HEK293 (cell line): ENCODE results near the gene ZSCAN12.

Source experiments
- CTCF ChIA-PET: fragments of 350-600 bp; formaldehyde crosslinking; extraction: SDS; loops from one replicate; lab custom pipeline; 2021; ENCODE audit warnings: antibody characterized with exemption; lab: Yijun Ruan, JAX
- POLR2A ChIA-PET: fragments of 300-600 bp; formaldehyde crosslinking; extraction: SDS; loops from one replicate; lab custom pipeline; 2020; ENCODE audit warnings: antibody characterized with exemption, inconsistent platforms; lab: Yijun Ruan, JAX
- H3K27ac ChIP-seq: fragments of 200-500 bp; sonication (Bioruptor generic); 2 replicates; pipeline ENCODE4 v1.5.1; 2014; ENCODE audit warnings: low read depth, low read length, control low read depth, inconsistent platforms; ENCODE audit errors: extremely low read depth
- H3K36me3 ChIP-seq, 2 experiments: fragments of 200-500 bp in 1 of 2; sonication (Bioruptor generic) in 1 of 2; 1 replicate in 1 of 2; 2 replicates in 1 of 2; pipeline ENCODE4 v1.5.1; 2014 to 2017; ENCODE audit warnings: inconsistent platforms in 2 of 2, low read length in 2 of 2; ENCODE audit not compliant: control insufficient read depth in 2 of 2, insufficient read depth in 1 of 2
- H3K4me1 ChIP-seq: fragments of 200-500 bp; sonication (Bioruptor generic); 2 replicates; pipeline ENCODE4 v1.5.1; 2014; ENCODE audit warnings: mild to moderate bottlenecking, low read length, inconsistent platforms; ENCODE audit not compliant: control insufficient read depth, insufficient read depth
- H3K4me3 ChIP-seq: 2 replicates; pipeline ENCODE4 v1.5.1; 2011; ENCODE audit warnings: low read depth, mild to moderate bottlenecking, control low read depth, low read length, moderate library complexity
- H3K9me3 ChIP-seq: fragments of 200-500 bp; sonication (Bioruptor generic); 2 replicates; pipeline ENCODE4 v1.5.1; 2014; ENCODE audit warnings: low read depth, low read length, inconsistent platforms; ENCODE audit not compliant: control insufficient read depth, insufficient read depth
- ATF2 ChIP-seq: fragments of 450-650 bp; formaldehyde crosslinking; IDR thresholded peaks from 2 replicates; pipeline ENCODE4 v1.5.1; 2016; ENCODE audit warnings: missing biosample characterization, missing genetic modification characterization, low read depth
- ELK4 ChIP-seq: IDR thresholded peaks from 2 replicates; pipeline ENCODE4 v1.6.1; 2011; ENCODE audit warnings: mild to moderate bottlenecking, low read depth, low read length, borderline replicate concordance
- IKZF3 ChIP-seq: fragments of 450-650 bp; IDR thresholded peaks from 2 replicates; pipeline ENCODE4 v1.5.0; 2018; ENCODE audit warnings: missing biosample characterization, mild to moderate bottlenecking, missing genetic modification characterization, moderate library complexity
- OSR2 ChIP-seq: fragments of 450-650 bp; formaldehyde crosslinking; IDR thresholded peaks from 2 replicates; pipeline ENCODE4 v1.5.1; 2016; ENCODE audit warnings: missing biosample characterization, missing genetic modification characterization
- REST ChIP-seq: fragments of 450-650 bp; formaldehyde crosslinking; IDR thresholded peaks from 2 replicates; pipeline ENCODE4 v1.5.1; 2016; ENCODE audit warnings: missing biosample characterization, missing genetic modification characterization
- SETDB1 ChIP-seq: IDR thresholded peaks from one replicate; pipeline ENCODE4 v1.6.1; 2017; ENCODE audit warnings: mild to moderate bottlenecking, low read length, moderate library complexity, mixed read lengths; ENCODE audit not compliant: insufficient read length
- ZFP37 ChIP-seq: fragments of 450-650 bp; formaldehyde crosslinking; IDR thresholded peaks from 2 replicates; pipeline ENCODE4 v1.5.1; 2016; ENCODE audit warnings: missing biosample characterization, missing genetic modification characterization
- ZNF274 ChIP-seq, 2 experiments: fragments of 200-500 bp in 1 of 2; fragments of 450-650 bp in 1 of 2; sonication (Bioruptor generic) in 1 of 2; formaldehyde crosslinking in 1 of 2; IDR thresholded peaks; 2 replicates each; pipeline versions ENCODE4 v1.5.1 to v1.6.1; 2014 to 2016; ENCODE audit warnings: borderline replicate concordance in 1 of 2, inconsistent platforms in 1 of 2, low read length in 1 of 2, missing biosample characterization in 1 of 2, missing genetic modification characterization in 1 of 2
- ZNF544 ChIP-seq: fragments of 450-650 bp; formaldehyde crosslinking; IDR thresholded peaks from 2 replicates; pipeline ENCODE4 v1.5.0; 2017; ENCODE audit warnings: missing biosample characterization, missing genetic modification characterization
- ZNF596 ChIP-seq: fragments of 450-650 bp; IDR thresholded peaks from 2 replicates; pipeline ENCODE4 v1.5.0; 2018; ENCODE audit warnings: missing biosample characterization, mild to moderate bottlenecking, missing genetic modification characterization, moderate library complexity
- TF ChIP-seq, protein P1 (sequence below): fragments of 450-650 bp; formaldehyde crosslinking; IDR thresholded peaks from 2 replicates; pipeline ENCODE4 v1.5.1; 2016; ENCODE audit warnings: missing biosample characterization, missing genetic modification characterization
- TF ChIP-seq, protein P2 (sequence below): fragments of 450-650 bp; formaldehyde crosslinking; IDR thresholded peaks from 2 replicates; pipeline ENCODE4 v1.5.1; 2016; ENCODE audit warnings: missing biosample characterization, missing genetic modification characterization

The ZSCAN12 gene

DNA sequence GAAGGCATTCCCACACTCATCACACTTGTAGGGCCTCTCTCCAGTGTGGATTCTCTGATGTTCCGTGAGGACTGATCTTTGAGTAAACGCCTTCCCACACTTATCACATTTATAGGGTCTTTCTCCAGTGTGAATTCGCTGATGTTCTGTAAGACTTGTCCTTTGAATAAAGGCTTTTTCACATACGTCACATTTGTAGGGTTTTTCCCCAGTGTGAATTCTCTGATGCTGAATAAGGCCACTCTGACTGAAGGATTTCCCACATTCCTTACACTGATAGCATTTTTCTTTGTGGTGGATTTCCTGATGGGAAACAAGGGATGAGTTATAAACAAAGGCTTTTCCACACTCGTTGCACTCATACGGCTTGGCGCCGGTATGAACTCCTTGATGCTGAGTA, 8.9 kb downstream of the ZSCAN12 start:
- H3K4me1 ChIP-seq = no peaks in the 10 kb centered on the region
- POLR2A ChIA-PET = no interaction called here
- H3K27ac ChIP-seq = no peak overlapping the region
- peaks cover 68 to 94% of the 10 kb centered on the region in 2 experiments for H3K36me3 ChIP-seq
- CTCF ChIA-PET = no interaction called here
- H3K4me3 ChIP-seq = no peak overlapping the region
- no peaks in the 10 kb centered on the region for H3K9me3 ChIP-seq
- TF ChIP-seq OSR2 (tag by site-specific recombination) = no peak
- TF ChIP-seq, protein P1, sequence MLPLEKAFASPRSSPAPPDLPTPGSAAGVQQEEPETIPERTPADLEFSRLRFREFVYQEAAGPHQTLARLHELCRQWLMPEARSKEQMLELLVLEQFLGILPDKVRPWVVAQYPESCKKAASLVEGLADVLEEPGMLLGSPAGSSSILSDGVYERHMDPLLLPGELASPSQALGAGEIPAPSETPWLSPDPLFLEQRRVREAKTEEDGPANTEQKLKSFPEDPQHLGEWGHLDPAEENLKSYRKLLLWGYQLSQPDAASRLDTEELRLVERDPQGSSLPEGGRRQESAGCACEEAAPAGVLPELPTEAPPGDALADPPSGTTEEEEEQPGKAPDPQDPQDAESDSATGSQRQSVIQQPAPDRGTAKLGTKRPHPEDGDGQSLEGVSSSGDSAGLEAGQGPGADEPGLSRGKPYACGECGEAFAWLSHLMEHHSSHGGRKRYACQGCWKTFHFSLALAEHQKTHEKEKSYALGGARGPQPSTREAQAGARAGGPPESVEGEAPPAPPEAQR (tag by site-specific recombination) = no peak
- TF ChIP-seq SETDB1 = peak; percentile 75
- TF ChIP-seq ZNF274 (IDR thresholded peaks at IDR 0.05; ENCODE audit: low read length) = no peak
- TF ChIP-seq ZNF274 (tag by site-specific recombination; IDR thresholded peaks at IDR 0.05; ENCODE audit: borderline replicate concordance) = peak; percentile 78; the same call in 1 of the 2 replicates
- no peak for TF ChIP-seq ZNF596
- TF ChIP-seq IKZF3 = no peak
- TF ChIP-seq, protein P2, sequence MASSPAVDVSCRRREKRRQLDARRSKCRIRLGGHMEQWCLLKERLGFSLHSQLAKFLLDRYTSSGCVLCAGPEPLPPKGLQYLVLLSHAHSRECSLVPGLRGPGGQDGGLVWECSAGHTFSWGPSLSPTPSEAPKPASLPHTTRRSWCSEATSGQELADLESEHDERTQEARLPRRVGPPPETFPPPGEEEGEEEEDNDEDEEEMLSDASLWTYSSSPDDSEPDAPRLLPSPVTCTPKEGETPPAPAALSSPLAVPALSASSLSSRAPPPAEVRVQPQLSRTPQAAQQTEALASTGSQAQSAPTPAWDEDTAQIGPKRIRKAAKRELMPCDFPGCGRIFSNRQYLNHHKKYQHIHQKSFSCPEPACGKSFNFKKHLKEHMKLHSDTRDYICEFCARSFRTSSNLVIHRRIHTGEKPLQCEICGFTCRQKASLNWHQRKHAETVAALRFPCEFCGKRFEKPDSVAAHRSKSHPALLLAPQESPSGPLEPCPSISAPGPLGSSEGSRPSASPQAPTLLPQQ (tag by site-specific recombination) = no peak

GRCh38 chr6:28384143-28384533, 15.4 kb downstream of the ZSCAN12 start:
- ChIA-PET CTCF (interaction anchor here (0.6 to 1.7 kb wide), 4 partner anchors 10 to 196 kb away, joined by 3 to 6 read pairs (median 5); no protein-coding TSS in a partner anchor), POLR2A (no interaction called here)
- H3K36me3 ChIP-seq = peaks cover 51 to 96% of the 10 kb centered on the region in 2 experiments
- no peaks in the 10 kb centered on the region for H3K4me1 ChIP-seq
- no peak overlapping the region for H3K27ac ChIP-seq
- no peaks in the 10 kb centered on the region for H3K9me3 ChIP-seq
- no peak overlapping the region for H3K4me3 ChIP-seq
- TF ChIP-seq ZFP37 = no peak
- no peak for TF ChIP-seq ELK4
- TF ChIP-seq ATF2 = peak; percentile 51; the same call in 1 of the 2 replicates
- TF ChIP-seq REST = no peak
- no peak for TF ChIP-seq ZNF544 (tag by site-specific recombination)
